Stimulated activated CD8-positive, alpha-beta memory T cell treated with anti-CD3 and anti-CD28 coated beads, Interleukin-7, amount 100 ng/mL, for 24 hours (primary cell): Measurements from ENCODE around the gene TPPP2.

Experiments
- DNase-seq: peaks from one replicate; pipeline ENCODE4 v3.0.0-alpha.2; 2020; ENCODE audit warnings: low read depth

TPPP2 gene

DNA sequence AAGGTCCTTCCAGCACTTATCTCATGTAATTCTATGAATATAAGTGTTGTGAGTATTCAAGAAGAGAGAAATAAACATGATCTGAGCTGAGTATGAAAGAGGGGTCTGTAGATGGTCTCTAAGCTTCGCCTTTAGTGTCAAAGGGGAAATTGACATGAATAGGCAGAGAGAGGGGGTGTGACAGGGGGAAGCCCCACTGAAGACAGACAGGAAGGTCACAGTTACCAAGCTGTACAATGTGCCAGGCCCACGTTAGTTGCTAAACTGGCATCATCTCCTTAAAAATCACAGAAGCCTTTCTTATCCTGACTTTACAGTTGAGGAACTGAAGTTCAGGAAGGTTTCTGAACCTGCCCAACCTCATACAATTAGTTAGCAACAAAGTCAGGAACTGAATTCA is 47.7 kb downstream of the TPPP2 start:
- DNase-seq: no peak

GRCh38 chr14:21078287-21078686 is 48.3 kb downstream of the TPPP2 start:
- DNase-seq: no peak

DNA sequence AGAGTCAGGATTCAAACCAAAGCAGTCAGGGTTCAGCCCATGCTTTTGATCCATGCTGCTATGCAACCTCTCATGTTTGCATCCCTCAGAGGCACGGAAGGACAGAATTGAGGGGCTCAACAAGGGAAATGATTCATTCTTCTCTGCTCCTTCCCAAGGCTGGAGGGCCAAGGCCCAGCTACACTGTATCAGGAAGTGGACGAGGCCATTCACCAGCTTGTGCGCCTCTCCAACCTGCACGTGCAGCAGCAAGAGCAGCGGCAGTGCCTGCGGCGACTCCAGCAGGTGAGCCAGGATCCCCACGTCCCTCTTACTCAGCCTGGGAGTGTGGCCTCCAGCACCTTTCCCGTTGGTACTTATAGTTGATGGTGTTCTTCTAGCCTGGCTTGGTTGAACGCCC is 48.7 kb downstream of the TPPP2 start:
- no peak for DNase-seq

DNA sequence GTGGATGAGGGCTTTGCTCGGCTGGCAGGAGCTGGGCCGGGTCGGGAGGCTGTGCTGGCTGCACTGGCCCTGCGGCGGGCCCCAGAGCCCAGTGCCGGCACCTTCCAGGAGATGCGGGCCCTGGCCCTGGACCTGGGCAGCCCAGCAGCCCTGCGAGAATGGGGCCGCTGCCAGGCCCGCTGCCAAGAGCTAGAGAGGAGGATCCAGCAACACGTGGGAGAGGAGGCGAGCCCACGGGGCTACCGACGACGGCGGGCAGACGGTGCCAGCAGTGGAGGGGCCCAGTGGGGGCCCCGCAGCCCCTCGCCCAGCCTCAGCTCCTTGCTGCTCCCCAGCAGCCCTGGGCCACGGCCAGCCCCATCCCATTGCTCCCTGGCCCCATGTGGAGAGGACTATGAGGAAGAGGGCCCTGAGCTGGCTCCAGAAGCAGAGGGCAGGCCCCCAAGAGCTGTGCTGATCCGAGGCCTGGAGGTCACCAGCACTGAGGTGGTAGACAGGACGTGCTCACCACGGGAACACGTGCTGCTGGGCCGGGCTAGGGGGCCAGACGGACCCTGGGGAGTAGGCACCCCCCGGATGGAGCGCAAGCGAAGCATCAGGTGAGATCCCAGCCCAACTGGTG is 51.6 kb downstream of the TPPP2 start:
- no peak for DNase-seq
